ACHN (cell line): Measurements from ENCODE around the gene CNNM3.

Experiments
- DNase-seq: peaks from one replicate; pipeline ENCODE4 v3.0.0-alpha.2; 2015
- in situ Hi-C: cut with HindIII; loops from 2 replicates; pipeline ENCODE4 v1.10.0; 2017; ENCODE audit warnings: low sequenced_read_pairs, low pct_ligation_motif_present, low pct_unique_long_range_greater_than_20kb

Gene CNNM3

DNA sequence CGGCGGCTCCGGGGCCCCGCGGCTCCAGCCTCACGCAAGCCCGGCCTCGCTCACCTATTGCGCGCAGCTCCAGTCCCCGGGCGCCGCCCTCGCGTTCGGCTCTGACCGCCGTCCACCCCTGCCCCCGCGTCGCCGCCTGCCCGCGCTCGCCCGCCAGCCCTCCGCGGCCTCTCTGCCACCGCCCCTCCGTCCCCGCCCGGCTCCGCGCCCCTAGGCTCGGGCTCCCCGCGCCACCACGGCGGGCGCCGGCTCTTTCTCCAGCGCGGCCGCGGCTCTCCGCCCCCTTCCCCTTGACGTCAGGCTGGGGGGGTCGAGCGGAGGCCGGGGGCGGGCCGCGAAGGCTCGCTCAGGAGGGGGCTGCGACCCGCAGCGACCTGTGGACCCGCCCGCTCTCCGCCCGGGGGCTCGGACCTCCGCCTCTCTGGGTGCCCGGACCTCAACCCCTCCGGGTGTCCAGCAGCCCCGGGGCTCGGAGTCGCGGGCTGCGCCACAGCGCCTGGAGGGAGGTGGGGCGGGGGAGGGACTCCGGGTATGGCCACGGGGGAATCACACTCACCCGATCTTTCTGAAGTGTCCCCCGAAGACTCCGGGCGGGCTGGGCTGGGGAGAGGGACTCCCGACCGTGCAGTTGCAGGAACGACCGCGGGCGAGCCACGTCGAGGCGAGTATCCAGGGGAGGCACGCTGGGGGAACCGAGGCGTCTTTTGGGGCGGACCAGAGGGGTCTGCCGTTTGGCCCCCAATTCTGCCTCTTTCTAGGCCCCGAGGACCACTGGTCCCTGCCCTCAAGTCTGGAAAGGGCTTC, 54.0 kb downstream of the CNNM3 start, which contains the start of gene SEMA4C:
SEMA4C (minus strand) TSS at position 259 of the 804 bp plus-strand sequence. CDS start 2,194 bp downstream, outside the sequence.
- in situ Hi-C loops = no loop called here
- peak; percentile 45 for DNase-seq

DNA sequence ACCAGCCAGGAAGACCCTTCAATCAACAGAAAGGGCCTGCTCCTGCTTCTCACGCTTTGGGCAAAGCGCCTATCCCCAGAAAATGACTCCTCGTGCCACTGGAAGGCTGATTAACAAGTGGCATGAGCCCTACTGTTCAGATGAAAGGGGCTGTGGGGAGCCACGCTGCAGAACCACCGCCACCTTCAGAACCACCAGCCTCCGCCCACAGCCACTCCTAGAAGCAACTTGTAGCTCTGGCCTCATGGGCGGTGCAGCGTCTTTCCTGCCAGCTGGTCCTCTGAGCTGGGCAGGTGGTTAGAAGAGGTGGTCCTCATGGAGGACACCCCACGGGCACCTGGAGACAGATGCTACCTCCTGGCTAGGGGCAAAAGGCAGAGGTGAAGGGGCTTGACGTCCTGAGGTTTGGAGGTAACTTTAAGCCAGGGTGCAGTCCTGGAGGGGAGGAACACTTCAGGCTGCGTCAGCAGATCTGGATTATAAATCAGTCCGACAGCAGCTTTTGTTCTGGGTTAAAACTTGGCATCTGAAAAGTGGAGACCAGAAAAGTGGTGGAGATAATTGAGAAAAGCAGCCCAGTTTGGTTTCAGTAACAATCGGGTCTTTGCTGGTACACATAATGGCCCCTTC, 54.7 kb downstream of the CNNM3 start:
- in situ Hi-C loops = no loop called here
- no peak for DNase-seq

DNA sequence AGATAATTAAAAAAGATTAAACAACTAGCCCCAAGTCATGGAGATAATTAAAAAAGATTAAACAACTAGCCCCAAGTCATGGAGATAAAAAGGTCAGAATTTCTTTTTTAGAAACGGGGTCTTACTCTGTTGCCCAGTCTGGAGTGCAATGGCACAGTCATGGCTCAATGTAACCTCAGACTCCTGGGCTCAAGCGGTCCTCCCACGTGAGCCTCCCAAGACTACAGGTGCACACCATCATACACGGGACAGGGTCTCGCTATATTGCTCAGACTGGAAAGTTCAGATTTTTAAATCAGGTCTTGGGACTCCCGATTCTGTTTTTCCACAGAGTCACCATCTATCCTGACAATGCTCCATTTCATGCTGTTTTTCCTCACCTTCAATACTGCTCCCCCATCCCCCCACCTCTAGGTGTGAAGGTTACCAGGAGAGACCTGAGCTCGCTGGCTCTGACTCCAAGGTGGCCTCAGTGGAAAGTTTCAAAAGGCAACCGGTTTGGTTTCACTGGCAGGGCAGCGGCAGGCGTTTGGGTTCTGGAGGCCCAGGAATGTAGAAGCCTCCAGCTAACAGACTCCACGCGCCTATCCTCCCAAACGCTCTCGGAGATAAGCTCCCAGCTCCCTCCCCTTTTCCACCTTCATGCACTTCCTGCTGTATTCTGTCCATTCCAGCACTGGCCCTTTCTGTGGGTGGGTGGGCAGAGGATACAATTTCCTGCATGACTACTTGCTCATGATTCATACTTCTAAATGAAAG, 56.7 kb downstream of the CNNM3 start:
- in situ Hi-C loops = no loop called here
- no peak for DNase-seq

DNA sequence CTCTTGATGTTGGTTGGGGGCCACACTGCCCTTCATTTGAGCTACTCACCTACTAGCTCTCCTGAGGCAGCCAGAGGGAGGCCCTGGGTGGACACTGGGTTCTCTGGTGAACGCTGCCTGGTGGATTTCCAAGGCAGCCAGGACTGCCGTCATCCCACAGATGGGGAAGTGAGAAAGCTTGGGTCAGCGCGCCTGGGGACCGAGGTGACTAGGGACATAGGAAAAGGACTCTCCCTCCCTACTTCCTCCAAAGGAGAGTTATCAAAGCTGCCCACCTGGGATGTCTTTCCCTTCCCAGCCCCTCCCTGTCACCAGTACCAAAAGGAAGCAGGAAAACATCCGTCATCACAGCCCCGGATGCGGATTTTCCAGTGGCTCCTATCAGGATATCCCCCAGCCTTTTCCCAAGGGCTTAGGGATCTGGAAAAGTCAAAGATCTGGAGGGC, 57.6 kb downstream of the CNNM3 start:
- DNase-seq = no peak
- in situ Hi-C loops = no loop called here

DNA sequence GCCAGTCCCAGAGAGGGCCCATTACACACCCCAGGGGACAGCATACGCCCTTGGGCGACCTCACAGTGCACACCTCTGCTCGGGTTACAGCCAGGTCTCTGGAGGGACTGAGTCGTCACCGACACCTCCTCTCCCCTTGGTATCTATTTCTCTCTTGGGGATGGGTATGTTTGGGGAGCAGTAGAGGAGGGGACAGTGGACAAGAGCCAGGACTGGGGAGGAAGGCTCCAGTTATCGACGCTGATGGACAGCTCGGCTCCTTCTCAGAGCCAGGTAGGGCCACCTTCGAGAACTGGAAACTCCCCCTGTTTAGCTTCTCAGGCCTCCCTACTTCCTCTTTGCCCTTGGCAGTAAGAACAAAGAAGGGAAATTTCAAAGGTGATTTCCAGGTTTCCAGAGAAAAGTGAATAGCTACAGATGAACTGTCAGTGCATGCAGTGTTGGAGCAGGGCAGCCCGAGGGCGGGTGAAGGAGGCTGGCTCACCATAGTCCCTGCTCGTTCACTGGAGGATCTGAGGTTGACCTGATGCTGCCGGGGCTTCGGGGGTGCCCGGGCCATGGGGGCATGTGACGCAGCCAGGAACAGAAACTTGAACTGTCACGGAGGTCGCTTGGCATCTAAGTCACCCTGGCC, 58.2 kb downstream of the CNNM3 start:
- in situ Hi-C loops = no loop called here
- DNase-seq = no peak

DNA sequence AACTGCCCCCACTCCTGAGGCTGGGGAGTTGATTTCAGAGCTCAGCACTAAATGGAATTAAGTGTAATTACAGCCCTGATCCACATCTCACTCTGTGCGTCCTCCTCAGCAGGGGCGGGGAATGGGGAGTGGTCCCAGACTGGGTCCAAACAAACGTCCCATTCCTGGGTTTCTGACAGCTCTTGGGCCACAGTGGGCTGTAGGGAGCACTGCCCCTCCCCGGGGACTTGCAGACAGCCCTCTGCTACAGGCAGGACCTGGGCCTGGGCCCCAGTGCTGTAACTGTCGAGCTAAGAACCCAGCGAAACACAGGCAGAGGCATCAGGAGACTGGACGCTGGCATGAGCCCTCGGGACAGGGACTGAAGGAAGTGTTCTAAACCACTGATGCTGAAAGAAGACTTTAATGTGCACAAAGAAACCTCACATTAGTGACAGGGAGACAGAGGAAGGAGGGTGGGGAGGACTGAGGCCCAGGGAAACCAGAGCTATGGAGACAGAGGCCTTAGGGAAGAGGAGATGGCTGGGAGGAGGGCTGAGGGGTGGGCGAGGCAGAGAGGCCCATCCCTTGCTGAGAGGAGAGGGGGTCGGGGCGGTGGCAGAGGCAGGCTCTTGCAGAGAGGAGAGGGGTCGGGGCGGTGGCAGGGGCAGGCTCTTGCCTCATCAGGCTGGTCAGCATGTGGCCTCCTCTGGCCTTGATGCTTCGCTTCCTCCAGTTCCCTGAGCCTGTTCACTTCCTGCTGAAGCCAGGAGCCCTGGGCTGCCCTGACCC, 59.6 kb downstream of the CNNM3 start:
- in situ Hi-C loops = no loop called here
- DNase-seq = no peak

DNA sequence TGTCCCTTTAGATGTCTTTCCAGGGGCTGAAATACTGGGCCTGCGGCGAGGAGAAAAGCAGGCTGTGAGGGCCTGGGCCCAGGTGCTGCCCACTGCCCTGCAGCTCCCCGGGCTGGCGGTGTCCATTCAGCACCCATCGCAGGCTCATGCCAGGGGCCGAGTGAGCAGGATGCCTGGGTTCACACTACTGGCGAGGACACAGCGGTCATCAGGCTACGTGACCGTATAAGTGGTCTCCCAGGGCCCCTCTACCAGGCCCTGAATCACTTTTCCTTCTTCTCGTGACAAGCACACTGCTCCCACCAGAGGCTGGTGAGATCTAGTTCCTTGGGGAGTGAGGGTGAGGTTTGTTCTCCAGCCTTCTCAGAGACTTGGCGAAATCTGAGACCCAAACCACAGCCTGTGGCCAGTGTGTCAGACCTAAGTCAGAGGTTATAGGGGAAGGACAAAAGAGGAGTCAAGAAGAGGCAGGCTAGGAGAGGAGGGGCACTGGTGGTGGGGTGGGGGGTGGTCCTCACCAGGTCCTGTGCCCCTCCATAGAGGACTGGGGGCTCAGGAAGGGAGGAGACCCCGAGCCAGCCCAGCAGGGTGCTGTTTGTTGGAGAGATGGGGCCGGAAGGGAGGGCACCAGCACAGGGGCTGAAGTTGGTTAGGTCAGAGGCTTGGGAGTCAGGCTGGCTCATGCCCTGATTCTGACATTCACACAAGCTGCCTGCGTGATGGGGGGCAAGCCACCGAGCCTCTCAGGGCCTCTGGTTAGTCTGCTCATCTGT, 60.4 kb downstream of the CNNM3 start:
- in situ Hi-C loops = no loop called here
- no peak for DNase-seq

DNA sequence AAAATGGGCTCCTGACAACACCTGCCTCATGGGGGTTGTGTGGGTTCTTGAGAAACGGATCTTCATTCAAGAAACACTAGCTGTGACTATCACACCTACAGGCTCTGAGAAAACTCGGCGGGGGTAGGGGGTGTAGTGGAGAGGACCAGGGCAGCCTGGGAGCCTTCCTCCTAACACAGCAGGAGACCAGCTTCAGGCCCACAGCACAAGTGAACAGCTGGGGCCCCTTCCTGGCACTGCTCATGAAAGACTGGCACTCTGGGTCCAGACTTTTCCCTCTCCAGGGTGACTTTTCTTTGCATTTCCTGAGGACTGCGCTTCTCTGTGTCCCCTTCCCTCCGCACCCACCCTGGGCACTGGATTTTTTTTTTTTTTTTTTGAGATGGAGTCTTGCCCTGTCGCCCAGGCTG, 61.0 kb downstream of the CNNM3 start:
- in situ Hi-C loops = no loop called here

DNA sequence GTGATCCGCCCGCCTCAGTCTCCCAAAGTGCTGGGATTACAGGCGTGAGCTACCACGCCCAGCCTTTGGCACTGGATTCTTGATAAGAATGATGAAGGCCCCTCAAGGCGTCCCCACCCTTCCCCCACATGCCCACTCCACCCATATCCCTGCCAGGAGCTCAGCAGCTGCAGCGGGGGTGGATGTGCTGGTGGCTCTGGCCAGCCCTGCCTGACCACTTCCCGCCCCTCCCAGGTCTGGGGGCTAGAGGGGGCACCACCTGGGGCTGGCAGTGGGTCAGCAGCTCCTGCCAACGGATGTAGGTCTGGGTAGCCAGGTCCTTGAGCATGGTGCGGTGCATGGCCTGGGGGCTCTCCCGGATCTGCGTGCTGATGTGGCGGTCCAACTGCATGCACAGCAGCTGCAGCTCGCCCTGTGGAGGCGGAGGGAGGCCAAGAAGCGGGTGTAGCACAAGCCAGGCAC, 61.6 kb downstream of the CNNM3 start:
- in situ Hi-C loops = no loop called here
- DNase-seq = no peak

More for the DNA sequence above, 61.0 kb downstream of the CNNM3 start:
- DNase-seq = no peak

DNA sequence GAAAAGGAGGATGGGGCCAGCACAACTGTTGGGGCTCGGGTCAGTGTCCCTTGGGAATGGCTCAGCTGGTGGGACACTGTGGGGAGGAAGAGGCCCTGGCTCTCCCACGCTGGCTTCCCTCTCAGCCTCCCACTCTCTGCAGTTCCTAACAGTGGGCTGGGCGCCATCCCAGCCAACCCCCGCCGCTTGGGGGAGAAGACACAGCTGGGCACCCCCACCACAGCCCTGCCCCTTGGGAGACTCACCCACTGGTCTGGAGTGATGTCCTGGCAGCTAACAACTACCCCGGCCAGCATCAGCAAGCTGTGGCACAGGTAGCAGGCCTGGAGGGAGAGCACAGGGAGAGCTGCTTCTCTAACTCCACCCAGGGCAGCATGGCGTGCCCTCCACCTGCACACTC, 62.1 kb downstream of the CNNM3 start:
- in situ Hi-C loops = no loop called here
- DNase-seq = no peak

DNA sequence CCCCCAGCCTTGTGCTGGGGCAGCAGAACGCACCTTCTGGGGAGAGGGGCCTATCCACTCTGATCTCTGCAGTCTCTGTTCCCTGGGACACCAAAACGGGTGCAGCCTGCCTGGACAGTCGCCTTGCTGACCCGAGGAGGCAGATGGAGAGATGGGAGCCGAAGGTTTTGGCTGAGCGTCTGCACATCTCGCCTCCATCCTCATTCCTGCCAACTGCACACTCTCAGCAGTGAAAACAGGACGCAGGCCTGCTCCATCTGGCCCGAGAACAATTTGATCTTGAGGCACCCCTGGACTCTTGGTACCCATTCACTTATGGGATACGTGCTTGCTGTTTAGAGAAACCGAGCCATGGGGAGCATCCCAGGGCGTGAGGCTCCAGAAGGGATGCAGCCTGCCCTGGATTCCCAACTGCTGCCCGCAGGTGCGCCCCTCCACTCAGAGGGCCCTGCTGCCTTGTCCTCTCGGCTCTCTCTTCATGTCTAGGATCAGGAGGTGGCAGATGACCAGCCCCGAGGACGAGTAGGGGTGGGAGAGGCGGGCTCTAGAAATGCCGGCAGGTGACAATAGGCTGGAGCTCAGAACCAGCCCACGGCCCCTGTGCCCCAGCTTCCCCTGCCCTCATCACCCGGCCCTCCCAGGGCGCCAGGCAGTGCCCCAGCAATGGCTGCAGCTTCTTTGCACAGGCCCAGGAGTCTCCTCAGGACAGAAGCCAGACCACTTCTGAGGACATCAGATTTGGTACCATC, 62.9 kb downstream of the CNNM3 start:
- in situ Hi-C loops = no loop called here
- no peak for DNase-seq

DNA sequence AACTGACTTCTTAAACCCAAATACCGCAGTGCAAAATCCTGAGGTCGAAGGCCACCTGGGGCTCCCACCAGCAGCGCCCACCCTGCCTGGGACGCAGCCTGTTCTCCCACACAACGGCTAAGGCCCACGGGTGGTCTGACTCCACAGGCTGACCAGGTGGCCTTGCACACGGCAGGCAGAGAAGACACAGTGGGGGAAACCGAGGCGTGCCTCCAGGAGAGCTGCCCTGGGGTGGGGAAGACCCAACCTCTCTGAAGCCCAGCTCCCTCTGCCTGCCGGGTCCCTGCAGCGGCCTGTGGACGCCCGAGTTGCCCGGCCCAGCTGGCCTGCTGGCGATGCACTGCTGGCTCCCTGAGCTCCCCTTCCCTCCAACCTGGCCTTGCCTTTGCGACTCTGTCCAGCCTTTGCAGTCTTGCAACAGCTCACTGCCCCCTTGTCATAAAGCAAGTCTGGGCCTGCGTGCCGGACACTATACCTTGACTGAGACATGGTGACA, 63.5 kb downstream of the CNNM3 start:
- in situ Hi-C loops = no loop called here
- no peak for DNase-seq

DNA sequence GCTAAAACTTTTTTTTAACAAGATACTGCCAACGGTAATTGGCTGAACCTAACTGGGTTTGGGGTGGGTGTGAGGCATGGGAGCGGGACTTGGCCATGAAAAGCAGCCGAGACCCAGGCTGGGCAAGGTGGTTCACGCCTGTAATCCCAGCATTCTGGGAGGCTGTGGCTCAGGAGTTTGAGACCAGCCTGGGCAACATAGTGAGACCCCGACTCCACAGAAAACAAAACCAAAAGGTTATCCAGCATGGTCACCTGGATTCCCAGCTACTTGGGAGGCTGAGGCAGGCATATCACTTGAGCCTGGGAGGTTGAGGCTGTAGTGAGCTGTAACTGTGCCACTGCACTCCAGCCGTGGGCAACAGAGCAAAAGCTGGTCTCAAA, 64.8 kb downstream of the CNNM3 start:
- no peak for DNase-seq
- in situ Hi-C loops = no loop called here

DNA sequence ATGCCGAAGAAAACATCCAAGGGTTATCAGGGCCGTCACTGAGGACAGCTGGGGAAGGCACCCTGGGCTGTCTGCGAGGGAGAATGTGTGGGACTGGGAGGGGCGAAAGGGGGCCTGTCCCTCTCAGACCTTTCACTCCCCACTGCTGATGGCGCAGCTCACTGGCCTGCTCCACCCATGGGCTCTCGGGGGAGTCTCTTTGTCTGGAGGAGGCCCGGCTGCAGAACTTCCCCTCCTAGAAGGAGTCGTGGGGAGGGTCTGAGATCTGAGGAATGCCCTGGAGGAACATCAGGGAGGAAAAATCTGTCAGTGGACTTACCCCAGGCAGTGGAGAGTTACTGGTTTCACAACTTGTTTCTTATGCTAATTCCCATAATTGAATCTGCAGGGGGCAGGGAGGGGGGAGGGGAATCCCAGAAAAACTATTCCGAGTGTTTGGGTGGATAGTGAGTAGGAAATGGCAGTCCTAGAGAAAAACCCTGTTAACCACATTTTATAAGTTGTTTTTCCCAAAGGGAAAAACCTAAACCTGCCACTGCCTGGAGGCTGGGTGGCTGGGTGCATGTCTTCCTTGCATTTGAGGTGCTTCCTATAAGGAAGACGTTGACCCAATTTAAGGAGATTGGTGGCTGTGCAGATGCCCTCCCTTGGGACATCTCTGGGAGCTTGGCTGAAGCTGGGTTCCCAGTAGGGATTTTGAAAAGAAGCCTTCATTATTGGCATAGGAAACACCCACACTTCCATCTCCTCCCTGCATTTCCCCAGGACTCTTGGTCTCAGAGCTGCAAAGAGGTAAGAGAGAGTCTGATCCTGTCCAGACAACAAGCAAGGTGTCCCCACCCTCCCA, 65.5 kb downstream of the CNNM3 start:
- DNase-seq = no peak
- in situ Hi-C loops = no loop called here

DNA sequence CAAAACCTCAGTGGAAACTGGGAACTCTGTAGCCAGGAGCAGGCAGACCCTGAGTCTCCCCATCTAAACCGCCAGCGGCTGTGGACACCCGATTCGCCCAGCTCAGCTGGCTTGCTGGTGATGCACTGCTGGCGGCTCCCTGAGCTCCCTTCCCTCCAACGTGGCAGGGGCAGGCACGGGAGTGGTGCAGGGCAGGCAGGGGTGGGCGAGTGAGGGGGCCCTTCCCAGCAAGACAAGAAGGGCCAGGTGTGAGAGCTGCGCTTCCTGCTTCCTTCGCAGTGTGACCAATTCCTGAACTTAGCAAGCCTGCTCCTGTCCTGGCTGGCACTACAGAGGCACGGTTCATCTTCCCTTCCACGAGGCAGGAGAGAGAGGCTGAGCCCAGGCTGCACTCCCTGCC, 66.2 kb downstream of the CNNM3 start:
- in situ Hi-C loops = no loop called here
- no peak for DNase-seq

DNA sequence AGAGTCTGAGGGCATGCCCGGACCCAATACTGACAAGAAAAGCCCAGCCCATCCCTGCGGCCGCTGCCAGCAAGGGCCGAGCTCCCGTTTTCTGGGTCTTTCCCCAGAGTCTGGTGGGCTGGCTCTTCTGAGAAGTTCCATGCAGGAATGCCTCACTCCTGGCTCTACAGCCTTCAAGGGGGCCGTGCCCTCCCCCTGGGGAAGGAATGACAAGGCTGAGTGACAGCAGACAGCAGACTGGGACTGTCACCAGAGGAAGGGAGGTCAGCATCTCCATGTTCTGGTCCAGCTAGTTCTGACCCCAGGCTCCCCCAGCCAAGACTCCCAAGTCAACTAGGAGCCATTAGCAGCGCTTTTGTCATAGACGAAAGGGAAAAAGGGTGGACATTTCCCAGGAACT, 66.8 kb downstream of the CNNM3 start:
- in situ Hi-C loops = no loop called here
- no peak for DNase-seq
